ENCODE data around the gene NOX4. TPM values are rescaled to one million over a fixed set of nuclear protein-coding genes. Genes with fewer than 3 reads are reported as not detected.

The NOX4 gene
- total and polyA plus RNA-seq, 8 donors, result 0.28 to 2.8 (median 0.50) TPM; not detected in 3

- H3K4me3 ChIP-seq, result no peak overlapping the region
- no peaks in the 10 kb centered on the region for H3K27me3 ChIP-seq
- TF ChIP-seq CTCF (IDR thresholded peaks at IDR 0.05) (no peak), POLR2AphosphoS5 (IDR thresholded peaks at IDR 0.05) (no peak), EP300 (IDR thresholded peaks at IDR 0.05) (no peak), POLR2A (IDR thresholded peaks at IDR 0.05) (no peak)
These were observed 34.0 kb downstream of the NOX4 start for GRCh38 chr11:89457190-89457589.

GRCh38 chr11:89456681-89457080 lies 34.5 kb downstream of the NOX4 start:
- DNase-seq, result no peak
- no peak overlapping the region for H3K4me3 ChIP-seq
- H3K9me3 ChIP-seq, result no peaks in the 10 kb centered on the region
- H3K4me1 ChIP-seq, result no peaks in the 10 kb centered on the region
- no peaks in the 10 kb centered on the region for H3K36me3 ChIP-seq
- no peak for TF ChIP-seq POLR2A (IDR thresholded peaks at IDR 0.05)
- TF ChIP-seq CTCF (IDR thresholded peaks at IDR 0.05), result no peak
- no peak for TF ChIP-seq EP300 (IDR thresholded peaks at IDR 0.05)
- TF ChIP-seq POLR2AphosphoS5 (IDR thresholded peaks at IDR 0.05), result no peak
- no peaks in the 10 kb centered on the region for H3K27me3 ChIP-seq
- intact Hi-C loops (cut with DNase I; ENCODE audit: low total_unique reads), result no loop called here
- no peak overlapping the region for H3K27ac ChIP-seq
- 72 to 90% (median 84%) methylated on average over 2 of the region's 2 CpGs for WGBS, 5 donors

More at GRCh38 chr11:89457190-89457589, 34.0 kb downstream of the NOX4 start:
- H3K4me1 ChIP-seq, result no peaks in the 10 kb centered on the region
- WGBS, 5 donors, result 79 to 93% (median 88%) methylated on average over 3 to 4 of the region's 4 CpGs
- no peaks in the 10 kb centered on the region for H3K36me3 ChIP-seq
- H3K27ac ChIP-seq, result no peak overlapping the region
- no peaks in the 10 kb centered on the region for H3K9me3 ChIP-seq
- intact Hi-C loops (cut with DNase I; ENCODE audit: low total_unique reads), result no loop called here
- no peak for DNase-seq

GRCh38 chr11:89452780-89453179 lies 38.4 kb downstream of the NOX4 start:
- Histone ChIP-seq H3K36me3 (no peaks in the 10 kb centered on the region), H3K9me3 (no peaks in the 10 kb centered on the region), H3K4me1 (no peaks in the 10 kb centered on the region), H3K27ac (no peak overlapping the region), H3K27me3 (no peaks in the 10 kb centered on the region), H3K4me3 (no peak overlapping the region)
- TF ChIP-seq CTCF (IDR thresholded peaks at IDR 0.05) (no peak), EP300 (IDR thresholded peaks at IDR 0.05) (no peak), POLR2A (IDR thresholded peaks at IDR 0.05) (no peak), POLR2AphosphoS5 (IDR thresholded peaks at IDR 0.05) (no peak)
- intact Hi-C loops (cut with DNase I; ENCODE audit: low total_unique reads), result no loop called here
- no peak for DNase-seq
- WGBS, 5 donors, result 77 to 82% (median 79%) methylated on average over 3 of the region's 3 CpGs

GRCh38 chr11:89447845-89448244 lies 43.3 kb downstream of the NOX4 start:
- Histone ChIP-seq H3K36me3 (no peaks in the 10 kb centered on the region), H3K4me3 (no peak overlapping the region), H3K27ac (no peak overlapping the region), H3K27me3 (no peaks in the 10 kb centered on the region), H3K4me1 (no peaks in the 10 kb centered on the region), H3K9me3 (peaks cover 0 to 4% (median 0%) of the 10 kb centered on the region in 4 donors)
- intact Hi-C loops (cut with DNase I; ENCODE audit: low total_unique reads), result no loop called here
- TF ChIP-seq POLR2AphosphoS5 (IDR thresholded peaks at IDR 0.05) (no peak), EP300 (IDR thresholded peaks at IDR 0.05) (no peak)
- DNase-seq, result no peak

- WGBS, 5 donors, result 70 to 78% (median 73%) methylated on average over 5 of the region's 5 CpGs
- Histone ChIP-seq H3K9me3 (peaks cover 0 to 4% (median 0%) of the 10 kb centered on the region in 4 donors), H3K4me1 (no peaks in the 10 kb centered on the region), H3K27me3 (no peaks in the 10 kb centered on the region), H3K27ac (no peak overlapping the region), H3K36me3 (no peaks in the 10 kb centered on the region), H3K4me3 (no peak overlapping the region)
- intact Hi-C loops (cut with DNase I; ENCODE audit: low total_unique reads), result no loop called here
- TF ChIP-seq POLR2A (IDR thresholded peaks at IDR 0.05) (no peak), EP300 (IDR thresholded peaks at IDR 0.05) (no peak), POLR2AphosphoS5 (IDR thresholded peaks at IDR 0.05) (no peak), CTCF (IDR thresholded peaks at IDR 0.05) (no peak)
- DNase-seq, result no peak
These were observed 47.5 kb downstream of the NOX4 start for GRCh38 chr11:89443361-89444322.

All from stomach (tissue), 9 donors.